BLaER1 treated with 17β-estradiol and CSF1 and Interleukin-3, amounts not matched to agents 10 nM and 100 nM (cell line): ENCODE measurements around the gene ING5.

Experiments used
- H3K27ac ChIP-seq, 11 experiments: shearing (Covaris generic); formaldehyde crosslinking; 2 replicates each; pipeline ENCODE4 v1.8.1; 2022
- H3K27me3 ChIP-seq, 11 experiments: shearing (Covaris generic); formaldehyde crosslinking; 2 replicates each; pipeline ENCODE4 v1.8.1; 2022
- H3K36me3 ChIP-seq, 11 experiments: shearing (Covaris generic); formaldehyde crosslinking; 2 replicates each; pipeline ENCODE4 v1.8.1; 2022
- H3K4me1 ChIP-seq, 10 experiments: shearing (Covaris generic); formaldehyde crosslinking; 2 replicates each; pipeline ENCODE4 v1.8.1; 2022
- H3K4me2 ChIP-seq, 11 experiments: shearing (Covaris generic); formaldehyde crosslinking; 2 replicates each; pipeline ENCODE4 v1.8.1; 2022
- H3K4me3 ChIP-seq, 10 experiments: shearing (Covaris generic); formaldehyde crosslinking; 2 replicates each; pipeline ENCODE4 v1.8.1; 2022
- H3K9ac ChIP-seq, 11 experiments: shearing (Covaris generic); formaldehyde crosslinking; 2 replicates each; pipeline ENCODE4 v1.8.1; 2022
- H3K9me3 ChIP-seq, 11 experiments: shearing (Covaris generic); formaldehyde crosslinking; replicated peaks in 1 of 11; 2 replicates each; pipeline ENCODE4 v1.8.1; 2022
- H4K20me1 ChIP-seq, 11 experiments: shearing (Covaris generic); formaldehyde crosslinking; 2 replicates each; pipeline ENCODE4 v1.8.1; 2022
- Cebpa-rat ChIP-seq, 11 experiments: shearing (Covaris generic); IDR thresholded peaks; 2 replicates each; pipeline ENCODE4 v1.8.1; 2022

ING5 gene

GRCh38 chr2:241774419-241775222, 72.8 kb downstream of the ING5 start:
- Histone ChIP-seq H3K4me3 (no peak overlapping the region), H3K9ac (peak overlapping the region in 10 of 11 experiments; percentile 23 to 80 (median 52); a peak in 18 of 22 replicates), H3K4me1 (peaks cover 63 to 87% (median 82%) of the 10 kb centered on the region in 10 experiments), H4K20me1 (no peaks in the 10 kb centered on the region), H3K36me3 (no peaks in the 10 kb centered on the region), H3K9me3 (peaks cover 0 to 7% (median under 1%) of the 10 kb centered on the region in 11 experiments; a peak in 5 of 22 replicates), H3K27ac (peak overlapping the region in 9 of 11 experiments; percentile 20 to 91 (median 85); a peak in 17 of 22 replicates), H3K4me2 (peak overlapping the region; percentile 36 to 94 (median 88)), H3K27me3 (peaks cover 0 to 11% (median 0%) of the 10 kb centered on the region in 11 experiments; a peak in 2 of 22 replicates)
- no peak for TF ChIP-seq Cebpa-rat (IDR thresholded peaks at IDR 0.05)

- H3K9me3 ChIP-seq = peaks cover 4 to 16% (median 9%) of the 10 kb centered on the region in 11 experiments
- no peak overlapping the region for H3K4me3 ChIP-seq
- peaks cover 0 to under 1% (median 0%) of the 10 kb centered on the region in 11 experiments; a peak in 2 of 22 replicates for H3K36me3 ChIP-seq
- H3K9ac ChIP-seq = peak overlapping the region in 4 of 11 experiments; percentile 8 to 77 (median 32); a peak in 1 of 22 replicates
- peak overlapping the region in 7 of 11 experiments; percentile 16 to 91 (median 69); a peak in 8 of 22 replicates for H3K27ac ChIP-seq
- peaks cover 55 to 78% (median 73%) of the 10 kb centered on the region in 10 experiments for H3K4me1 ChIP-seq
- no peaks in the 10 kb centered on the region for H4K20me1 ChIP-seq
- no peak for TF ChIP-seq Cebpa-rat (IDR thresholded peaks at IDR 0.05)
- H3K27me3 ChIP-seq = peaks cover 0 to 11% (median 0%) of the 10 kb centered on the region in 11 experiments; a peak in 2 of 22 replicates
- H3K4me2 ChIP-seq = peak overlapping the region; percentile 24 to 94 (median 88)
Measured at GRCh38 chr2:241775223-241776177, 73.7 kb downstream of the ING5 start.

- Histone ChIP-seq H3K9ac (peak within 1 kb of the TSS in 4 of 11 experiments; percentile 8 to 50 (median 44); a peak in 5 of 22 replicates), H3K27me3 (peaks cover 0 to 11% (median 0%) of the 10 kb centered on the region in 11 experiments; a peak in 2 of 22 replicates), H3K36me3 (peaks cover 0 to 4% (median 0%) of the 10 kb centered on the region in 11 experiments; a peak in 2 of 22 replicates)
Measured at GRCh38 chr2:241776336-241777169, 74.7 kb downstream of the ING5 start, which contains the start of gene GAL3ST2. TSS of gene GAL3ST2 (plus strand) at chr2:241776822. CDS start at chr2:241776956, 134 bp downstream.

GRCh38 chr2:241777170-241777685, 75.4 kb downstream of the ING5 start:
- peaks cover 0 to 4% (median 0%) of the 10 kb centered on the region in 11 experiments; a peak in 3 of 22 replicates for H3K36me3 ChIP-seq
- H3K9me3 ChIP-seq = peaks cover 21 to 34% (median 25%) of the 10 kb centered on the region in 11 experiments
- H3K27ac ChIP-seq = peak overlapping the region in 2 of 11 experiments; percentile 9 to 34; a peak in 4 of 22 replicates
- H3K4me1 ChIP-seq = peaks cover 37 to 61% (median 56%) of the 10 kb centered on the region in 10 experiments
- H3K4me3 ChIP-seq = no peak overlapping the region
- peak overlapping the region in 3 of 11 experiments; percentile 43 to 50 (median 46); a peak in 5 of 22 replicates for H3K9ac ChIP-seq
- H3K4me2 ChIP-seq = peak overlapping the region; percentile 12 to 59 (median 50); a peak in 20 of 22 replicates
- H3K27me3 ChIP-seq = peaks cover 0 to 11% (median 0%) of the 10 kb centered on the region in 11 experiments; a peak in 2 of 22 replicates
- TF ChIP-seq Cebpa-rat (IDR thresholded peaks at IDR 0.05) = no peak
- H4K20me1 ChIP-seq = no peaks in the 10 kb centered on the region

More at GRCh38 chr2:241776336-241777169, 74.7 kb downstream of the ING5 start, which contains the start of gene GAL3ST2:
- TF ChIP-seq Cebpa-rat (IDR thresholded peaks at IDR 0.05) = no peak
- peaks cover 14 to 27% (median 18%) of the 10 kb centered on the region in 11 experiments for H3K9me3 ChIP-seq
- H3K4me3 ChIP-seq = no peak within 1 kb of the TSS
- H3K4me1 ChIP-seq = peaks cover 44 to 68% (median 62%) of the 10 kb centered on the region in 10 experiments
- peak within 1 kb of the TSS; percentile 12 to 94 (median 81) for H3K4me2 ChIP-seq
- no peaks in the 10 kb centered on the region for H4K20me1 ChIP-seq
- H3K27ac ChIP-seq = peak within 1 kb of the TSS in 5 of 11 experiments; percentile 2 to 91 (median 34); a peak in 4 of 22 replicates

- H3K4me1 ChIP-seq = peaks cover 30 to 54% (median 48%) of the 10 kb centered on the region in 10 experiments
- peaks cover 0 to 7% (median 0%) of the 10 kb centered on the region in 11 experiments; a peak in 3 of 22 replicates for H3K36me3 ChIP-seq
- TF ChIP-seq Cebpa-rat (IDR thresholded peaks at IDR 0.05) = no peak
- H3K9me3 ChIP-seq = peaks cover 28 to 41% (median 32%) of the 10 kb centered on the region in 11 experiments
- H3K27me3 ChIP-seq = peaks cover 0 to 6% (median 0%) of the 10 kb centered on the region in 11 experiments; a peak in 1 of 22 replicates
- peak overlapping the region; percentile 12 to 59 (median 50); a peak in 21 of 22 replicates for H3K4me2 ChIP-seq
- H3K4me3 ChIP-seq = no peak overlapping the region
- H3K9ac ChIP-seq = peak overlapping the region in 4 of 11 experiments; percentile 32 to 50 (median 44); a peak in 7 of 22 replicates
- no peaks in the 10 kb centered on the region for H4K20me1 ChIP-seq
- peak overlapping the region in 4 of 11 experiments; percentile 2 to 43 (median 22); a peak in 4 of 22 replicates for H3K27ac ChIP-seq
Measured at GRCh38 chr2:241777686-241778627, 76.1 kb downstream of the ING5 start.
